H9 (cell line): ENCODE results near the gene SHCBP1. TPM values are rescaled to one million over a fixed set of nuclear protein-coding genes. Genes with fewer than 3 reads are reported as not detected.

Experiments used
- DNase-seq: peaks from one replicate; pipeline ENCODE4 v3.0.0-alpha.2; 2017
- H2AFZ ChIP-seq: one replicate; pipeline ENCODE4 v1.6.1; 2013; ENCODE audit warnings: mild to moderate bottlenecking, low read length, control low read depth, moderate library complexity
- H2AK5ac ChIP-seq: 2 replicates; pipeline ENCODE4 v1.6.1; 2013; ENCODE audit warnings: low read length, control low read depth, mixed read lengths; ENCODE audit not compliant: insufficient read length
- H2BK120ac ChIP-seq: one replicate; pipeline ENCODE4 v1.6.1; 2013; ENCODE audit warnings: low read depth, mild to moderate bottlenecking, low read length, control low read depth, inconsistent platforms; ENCODE audit not compliant: poor library complexity, severe bottlenecking
- H2BK12ac ChIP-seq: 2 replicates; pipeline ENCODE4 v1.6.1; 2013; ENCODE audit warnings: low read length, control low read depth, mixed read lengths, low read depth; ENCODE audit not compliant: insufficient read length
- H2BK15ac ChIP-seq: 2 replicates; pipeline ENCODE4 v1.6.1; 2013; ENCODE audit warnings: low read depth, low read length, control low read depth
- H2BK20ac ChIP-seq: one replicate; pipeline ENCODE4 v1.6.1; 2013; ENCODE audit warnings: low read depth, mild to moderate bottlenecking, low read length, control low read depth, inconsistent platforms; ENCODE audit not compliant: poor library complexity, severe bottlenecking
- H2BK5ac ChIP-seq: 2 replicates; pipeline ENCODE4 v1.6.1; 2013; ENCODE audit warnings: low read length, control low read depth, mixed read lengths; ENCODE audit not compliant: insufficient read length
- H3K14ac ChIP-seq: 2 replicates; pipeline ENCODE4 v1.6.1; 2013; ENCODE audit warnings: low read length, control low read depth; ENCODE audit not compliant: insufficient read depth
- H3K18ac ChIP-seq: 2 replicates; pipeline ENCODE4 v1.6.1; 2013; ENCODE audit warnings: low read depth, mild to moderate bottlenecking, mixed read lengths, low read length, control low read depth; ENCODE audit not compliant: insufficient read length
- H3K23ac ChIP-seq: 2 replicates; pipeline ENCODE4 v1.6.1; 2013; ENCODE audit warnings: low read length, control low read depth, mixed read lengths, low read depth; ENCODE audit not compliant: insufficient read length
- H3K23me2 ChIP-seq: 2 replicates; pipeline ENCODE4 v1.6.1; 2013; ENCODE audit warnings: low read depth, mild to moderate bottlenecking, mixed read lengths, low read length, control low read depth; ENCODE audit not compliant: insufficient read length, poor library complexity, severe bottlenecking
- H3K27ac ChIP-seq: 2 replicates; pipeline ENCODE4 v1.5.1; 2013; ENCODE audit warnings: low read length, control low read depth, mixed read lengths, low read depth; ENCODE audit not compliant: insufficient read length
- H3K27me3 ChIP-seq: 2 replicates; pipeline ENCODE4 v1.6.1; 2013; ENCODE audit warnings: low read length, control low read depth, inconsistent platforms; ENCODE audit not compliant: insufficient read depth
- H3K4ac ChIP-seq: 2 replicates; pipeline ENCODE4 v1.6.1; 2013; ENCODE audit warnings: low read depth, mild to moderate bottlenecking, control low read depth, inconsistent platforms, low read length, moderate library complexity
- H3K4me1 ChIP-seq: 2 replicates; pipeline ENCODE4 v1.6.1; 2013; ENCODE audit warnings: low read length, control low read depth, inconsistent platforms; ENCODE audit not compliant: insufficient read depth
- H3K4me2 ChIP-seq: 2 replicates; pipeline ENCODE4 v1.6.1; 2013; ENCODE audit warnings: low read length, control low read depth, mixed read lengths; ENCODE audit not compliant: insufficient read length, insufficient read depth
- H3K56ac ChIP-seq: 2 replicates; pipeline ENCODE4 v1.6.1; 2013; ENCODE audit warnings: low read depth, mild to moderate bottlenecking, mixed read lengths, low read length, control low read depth; ENCODE audit not compliant: insufficient read length
- H3K79me1 ChIP-seq: 2 replicates; pipeline ENCODE4 v1.6.1; 2013; ENCODE audit warnings: low read depth, mild to moderate bottlenecking, moderate library complexity, low read length, control low read depth, inconsistent platforms; ENCODE audit not compliant: insufficient read depth, poor library complexity, severe bottlenecking
- H3K79me2 ChIP-seq: 2 replicates; pipeline ENCODE4 v1.6.1; 2013; ENCODE audit warnings: low read length, control low read depth, inconsistent platforms; ENCODE audit not compliant: insufficient read depth
- H3K9ac ChIP-seq: 2 replicates; pipeline ENCODE4 v1.6.1; 2013; ENCODE audit warnings: low read length, control low read depth, mixed read lengths; ENCODE audit not compliant: insufficient read length; ENCODE audit errors: extremely low read depth
- H3K9me3 ChIP-seq: one replicate; pipeline ENCODE4 v1.6.1; 2013; ENCODE audit warnings: low read depth, low read length, inconsistent platforms; ENCODE audit not compliant: control insufficient read depth
- H3T11ph ChIP-seq: one replicate; pipeline ENCODE4 v1.6.1; 2013; ENCODE audit warnings: mild to moderate bottlenecking, low read length, control low read depth, inconsistent platforms
- H4K20me1 ChIP-seq: one replicate; pipeline ENCODE4 v1.6.1; 2013; ENCODE audit not compliant: control insufficient read depth, insufficient read length, insufficient read depth
- H4K5ac ChIP-seq: 2 replicates; pipeline ENCODE4 v1.6.1; 2013; ENCODE audit warnings: low read depth, mild to moderate bottlenecking, mixed read lengths, low read length, control low read depth; ENCODE audit not compliant: insufficient read length
- H4K8ac ChIP-seq: replicated peaks from 2 replicates; pipeline ENCODE4 v1.6.1; 2013; ENCODE audit warnings: low read length, control low read depth, mixed read lengths, low read depth; ENCODE audit not compliant: insufficient read length
- H4K91ac ChIP-seq: 2 replicates; pipeline ENCODE4 v1.6.1; 2013; ENCODE audit warnings: low read depth, mild to moderate bottlenecking, moderate library complexity, mixed read lengths, low read length, control low read depth; ENCODE audit not compliant: insufficient read length
- H3K27ac Mint-ChIP-seq, 3 experiments: 2 replicates in 2 of 3; 3 replicates in 1 of 3; pipeline ENCODE4 v1.8.0; 2020 to 2021; ENCODE audit warnings: mixed read lengths in 3 of 3, mild to moderate bottlenecking in 1 of 3, moderate library complexity in 1 of 3
- H3K27me3 Mint-ChIP-seq: 2 replicates; pipeline ENCODE4 v1.8.0; 2021; ENCODE audit warnings: low read depth, mild to moderate bottlenecking, moderate library complexity, mixed read lengths
- H3K36me3 Mint-ChIP-seq, 3 experiments: 2 replicates in 2 of 3; 3 replicates in 1 of 3; pipeline ENCODE4 v1.8.0; 2020 to 2021; ENCODE audit warnings: low read depth in 3 of 3, mixed read lengths in 3 of 3; ENCODE audit not compliant: insufficient read depth in 1 of 3
- H3K4me1 Mint-ChIP-seq, 2 experiments: 2 replicates each; pipeline ENCODE4 v1.8.0; 2020; ENCODE audit warnings: mixed read lengths in 2 of 2
- H3K4me3 Mint-ChIP-seq, 2 experiments: 2 replicates in 1 of 2; 3 replicates in 1 of 2; pipeline ENCODE4 v1.8.0; 2020 to 2021; ENCODE audit warnings: mild to moderate bottlenecking in 2 of 2, mixed read lengths in 2 of 2, moderate library complexity in 1 of 2
- H3K9me3 Mint-ChIP-seq, 2 experiments: 2 replicates in 1 of 2; 3 replicates in 1 of 2; pipeline ENCODE4 v1.8.0; 2020; ENCODE audit warnings: mild to moderate bottlenecking in 2 of 2, mixed read lengths in 2 of 2, moderate library complexity in 1 of 2
- WGBS: extraction: QIAGEN DNeasy Blood & Tissue Kit; methylation state at CpG from one replicate; pipeline ENCODE4 v1.1.7; 2013; ENCODE audit warnings: missing lambda C conversion rate, low lambda C conversion rate, mixed read lengths; ENCODE audit not compliant: insufficient read length; ENCODE audit errors: extremely low coverage; 5-methylcytosine and 5-hydroxymethylcytosine counted together
- total RNA-seq: library from RNA; stranded (reverse); gene quantifications from 2 replicates; pipeline ENCODE4 v1.2.1, GENCODE V29; 2021
- TF ChIP-seq, protein P1 (sequence below): fragments of 200-600 bp; sonication (generic); conservative IDR thresholded peaks from 3 replicates; pipeline ENCODE4 v1.8.0; 2021; ENCODE audit warnings: antibody characterized with exemption, mild to moderate bottlenecking

The SHCBP1 gene
- total RNA-seq, 1 experiment from 2014 or later = 16.6 TPM

DNA sequence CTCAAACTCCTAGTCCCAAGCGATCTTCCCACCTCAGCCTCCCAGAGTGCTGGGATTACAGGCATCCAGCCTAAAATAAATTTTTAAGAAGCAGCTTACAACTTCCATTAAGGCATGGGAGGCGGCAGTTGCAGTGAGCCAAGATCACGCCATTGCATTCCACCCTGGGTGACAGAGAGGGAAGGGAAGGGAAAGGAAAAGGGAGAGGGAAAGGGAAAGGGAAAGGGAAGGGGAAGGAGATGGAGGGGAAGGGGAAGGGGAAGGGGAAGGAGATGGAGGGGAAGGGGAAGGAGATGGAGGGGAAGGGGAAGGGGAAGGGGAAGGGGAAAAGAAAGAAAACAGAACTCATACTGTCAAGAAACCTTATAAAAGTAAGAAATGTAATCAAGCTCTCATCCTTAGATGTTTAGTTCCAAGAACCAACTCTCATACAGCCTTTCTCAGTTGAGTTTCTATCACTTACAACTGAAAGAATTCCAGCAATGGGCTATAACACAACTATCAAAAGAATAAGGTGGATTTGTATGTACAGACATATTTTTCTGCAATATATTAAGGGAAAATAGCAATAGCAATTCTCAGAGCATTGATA lies 43.1 kb downstream of the SHCBP1 start:
- Histone ChIP-seq H2AFZ (no peak overlapping the region), H4K91ac (no peak overlapping the region), H3K79me1 (no peaks in the 10 kb centered on the region), H3K4me1 (no peaks in the 10 kb centered on the region), H2BK20ac (no peak overlapping the region), H3K79me2 (no peaks in the 10 kb centered on the region), H3K14ac (no peak overlapping the region), H3K27ac (no peak overlapping the region), H3K27me3 (no peaks in the 10 kb centered on the region), H3K56ac (no peak overlapping the region), H2BK5ac (no peak overlapping the region), H4K20me1 (no peaks in the 10 kb centered on the region), H3K4ac (no peak overlapping the region), H2AK5ac (no peak overlapping the region), H3T11ph (no peak overlapping the region), H3K9me3 (no peaks in the 10 kb centered on the region), H2BK15ac (no peak overlapping the region), H4K5ac (no peak overlapping the region), H3K9ac (no peak overlapping the region), H3K23ac (no peak overlapping the region), H3K23me2 (no peaks in the 10 kb centered on the region), H3K18ac (no peak overlapping the region), H3K4me2 (no peak overlapping the region), H4K8ac (no peak overlapping the region), H2BK120ac (no peak overlapping the region), H2BK12ac (no peak overlapping the region)
- no peak overlapping the region for H3K27ac Mint-ChIP-seq
- TF ChIP-seq, protein P1, sequence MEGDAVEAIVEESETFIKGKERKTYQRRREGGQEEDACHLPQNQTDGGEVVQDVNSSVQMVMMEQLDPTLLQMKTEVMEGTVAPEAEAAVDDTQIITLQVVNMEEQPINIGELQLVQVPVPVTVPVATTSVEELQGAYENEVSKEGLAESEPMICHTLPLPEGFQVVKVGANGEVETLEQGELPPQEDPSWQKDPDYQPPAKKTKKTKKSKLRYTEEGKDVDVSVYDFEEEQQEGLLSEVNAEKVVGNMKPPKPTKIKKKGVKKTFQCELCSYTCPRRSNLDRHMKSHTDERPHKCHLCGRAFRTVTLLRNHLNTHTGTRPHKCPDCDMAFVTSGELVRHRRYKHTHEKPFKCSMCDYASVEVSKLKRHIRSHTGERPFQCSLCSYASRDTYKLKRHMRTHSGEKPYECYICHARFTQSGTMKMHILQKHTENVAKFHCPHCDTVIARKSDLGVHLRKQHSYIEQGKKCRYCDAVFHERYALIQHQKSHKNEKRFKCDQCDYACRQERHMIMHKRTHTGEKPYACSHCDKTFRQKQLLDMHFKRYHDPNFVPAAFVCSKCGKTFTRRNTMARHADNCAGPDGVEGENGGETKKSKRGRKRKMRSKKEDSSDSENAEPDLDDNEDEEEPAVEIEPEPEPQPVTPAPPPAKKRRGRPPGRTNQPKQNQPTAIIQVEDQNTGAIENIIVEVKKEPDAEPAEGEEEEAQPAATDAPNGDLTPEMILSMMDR = no peak
- no peaks in the 10 kb centered on the region for H3K9me3 Mint-ChIP-seq
- WGBS = no CpG with 5 or more reads among the region's 3 CpGs
- H3K4me1 Mint-ChIP-seq = peaks cover 0 to 8% of the 10 kb centered on the region in 2 experiments; a peak in 2 of 4 replicates
- DNase-seq = no peak
- no peaks in the 10 kb centered on the region for H3K27me3 Mint-ChIP-seq
- peaks cover 10 to 21% (median 21%) of the 10 kb centered on the region in 3 experiments; a peak in 6 of 7 replicates for H3K36me3 Mint-ChIP-seq
- H3K4me3 Mint-ChIP-seq = no peak overlapping the region
